Activated CD4-positive, alpha-beta T cell treated with anti-CD3 and anti-CD28 coated beads, Interleukin-2, amount 50 U/mL, for 16 hours (primary cell): Measurements from ENCODE around the gene FBN1.

Experiments used
- DNase-seq: peaks from one replicate; pipeline ENCODE4 v3.0.0-alpha.2; 2020

Gene FBN1

DNA sequence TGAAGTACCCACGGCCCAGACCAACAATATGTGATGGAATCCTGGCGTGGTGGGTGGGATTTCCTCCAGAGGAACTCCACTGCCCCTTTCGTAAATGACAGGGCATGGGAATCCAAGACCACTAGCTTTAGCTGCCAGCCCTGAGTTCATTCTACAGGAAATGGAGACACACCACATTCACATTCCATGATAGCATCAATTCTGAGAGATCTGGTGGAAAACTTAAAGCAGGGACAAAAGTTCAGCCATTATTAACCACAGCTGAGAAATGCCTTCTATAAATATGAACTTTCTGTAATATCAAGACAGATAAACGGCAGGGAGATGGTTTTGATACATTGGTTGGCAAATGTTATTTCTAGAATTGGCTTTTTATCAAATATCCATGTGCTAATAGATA, 98.2 kb downstream of the FBN1 start:
- no peak for DNase-seq

DNA sequence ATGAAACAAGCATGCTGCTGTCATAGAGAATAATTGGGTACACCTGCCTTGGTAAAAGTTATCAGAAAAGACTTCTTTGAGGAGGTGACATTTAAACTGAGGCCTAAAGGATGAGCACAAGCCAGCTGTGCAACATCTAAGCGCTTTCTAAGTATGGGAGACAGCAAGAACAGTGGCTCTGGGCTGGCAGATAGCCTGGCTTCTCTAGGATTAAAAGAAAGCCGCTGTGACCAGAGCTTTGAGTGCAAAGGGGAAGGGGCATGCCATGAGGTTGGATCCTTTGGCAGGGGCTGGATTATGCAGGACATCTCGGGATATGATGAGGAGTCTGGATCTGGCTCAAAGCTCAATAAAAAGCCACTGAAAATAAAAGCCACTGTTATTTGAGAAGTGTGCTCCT, 99.2 kb downstream of the FBN1 start:
- no peak for DNase-seq

DNA sequence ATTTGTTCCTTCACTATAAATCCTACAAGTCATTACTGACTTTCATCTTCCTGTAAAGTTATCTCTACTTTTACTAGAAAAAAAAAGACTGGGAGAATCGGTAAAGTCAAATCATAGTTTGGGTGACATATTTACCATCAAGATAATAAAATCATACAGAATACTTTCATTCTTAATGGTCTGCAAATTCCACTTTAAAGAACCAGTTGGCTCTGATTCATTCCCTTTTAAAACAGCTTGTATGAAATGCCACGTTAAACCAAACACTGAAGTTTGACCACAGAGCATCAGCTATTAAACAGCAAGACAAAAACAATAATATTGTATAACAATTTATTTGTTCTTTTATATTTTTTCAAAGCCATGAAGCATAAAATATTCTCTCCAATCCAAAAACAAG, 100.7 kb downstream of the FBN1 start:
- DNase-seq: no peak

DNA sequence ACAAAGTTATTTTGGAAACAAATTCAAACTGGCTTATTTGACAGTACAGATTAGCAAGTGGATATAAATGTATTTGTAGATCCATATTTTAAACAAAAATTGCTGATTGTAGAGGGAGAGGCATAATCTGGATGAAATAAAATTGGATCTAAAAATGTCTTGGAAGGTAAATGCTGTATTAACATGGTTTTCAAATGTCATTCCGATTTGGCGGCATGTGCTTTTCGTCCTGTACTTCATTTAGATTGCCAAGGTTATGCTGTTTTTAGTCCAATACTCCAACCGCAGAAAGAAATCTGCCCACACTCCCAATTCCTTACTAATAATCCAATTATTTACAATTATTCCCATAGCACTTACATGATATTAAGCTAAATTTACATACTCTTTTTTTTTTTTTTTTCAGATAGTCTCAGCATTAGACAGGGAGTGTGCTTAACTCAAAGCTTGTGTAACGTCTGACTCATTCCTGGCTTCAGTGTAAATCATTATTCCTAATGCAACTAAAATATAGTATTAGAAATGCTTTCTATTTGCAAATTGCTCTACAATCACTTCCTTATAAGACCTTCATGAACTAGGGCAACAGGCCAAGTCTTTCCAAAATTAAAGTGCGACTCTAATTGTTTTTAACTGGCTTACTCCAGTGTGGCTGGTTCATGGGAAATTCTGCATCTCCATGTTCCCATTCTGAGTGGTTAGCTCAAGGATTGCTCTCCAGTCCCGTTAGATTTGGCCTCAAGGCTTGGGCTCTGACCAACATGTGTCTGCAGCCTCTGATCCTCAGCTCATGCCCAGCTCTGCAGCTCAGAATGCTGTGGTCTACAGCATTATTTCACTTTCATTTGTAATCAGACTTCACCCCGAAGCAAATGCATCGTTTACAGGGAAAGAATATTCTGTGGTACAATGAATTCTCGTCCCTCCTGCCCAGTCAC, 103.9 kb downstream of the FBN1 start:
- DNase-seq: no peak

DNA sequence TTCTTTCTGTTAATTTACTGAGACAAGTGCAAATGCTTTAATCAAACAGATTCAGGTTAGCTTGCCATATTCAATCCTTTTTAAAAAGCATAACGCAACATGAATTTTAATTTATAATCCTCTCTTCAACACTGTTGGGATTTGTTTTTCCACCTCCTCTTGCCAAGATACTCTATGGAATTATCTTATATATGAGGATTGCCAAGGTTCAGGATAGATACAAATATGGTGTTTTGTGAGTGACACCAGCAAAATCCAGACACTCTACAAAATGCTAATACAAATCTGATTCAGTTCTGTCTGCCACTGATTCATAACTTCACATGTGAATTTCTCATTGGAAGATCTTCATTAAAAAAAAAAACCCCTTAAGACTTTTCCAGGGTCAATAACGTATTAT, 104.8 kb downstream of the FBN1 start:
- DNase-seq: no peak

DNA sequence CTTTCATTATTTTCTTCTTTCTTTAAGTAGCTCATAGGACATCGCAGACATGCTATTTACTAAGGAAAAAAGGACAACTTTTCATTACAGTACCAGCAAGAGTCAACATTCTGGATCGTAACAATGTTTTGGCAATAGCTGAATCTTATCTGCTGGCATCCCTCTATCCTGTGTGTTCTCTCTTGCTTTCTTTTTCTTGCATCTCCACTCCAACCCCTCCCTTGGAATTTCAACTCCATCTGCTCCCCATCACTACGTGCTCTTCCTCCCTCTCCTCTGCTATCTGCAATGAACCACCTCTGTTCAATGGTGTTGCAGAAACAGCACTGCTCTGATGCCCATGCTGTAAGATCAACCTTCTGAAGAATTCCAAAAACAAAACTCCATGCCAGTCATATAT, 106.6 kb downstream of the FBN1 start:
- DNase-seq: no peak

DNA sequence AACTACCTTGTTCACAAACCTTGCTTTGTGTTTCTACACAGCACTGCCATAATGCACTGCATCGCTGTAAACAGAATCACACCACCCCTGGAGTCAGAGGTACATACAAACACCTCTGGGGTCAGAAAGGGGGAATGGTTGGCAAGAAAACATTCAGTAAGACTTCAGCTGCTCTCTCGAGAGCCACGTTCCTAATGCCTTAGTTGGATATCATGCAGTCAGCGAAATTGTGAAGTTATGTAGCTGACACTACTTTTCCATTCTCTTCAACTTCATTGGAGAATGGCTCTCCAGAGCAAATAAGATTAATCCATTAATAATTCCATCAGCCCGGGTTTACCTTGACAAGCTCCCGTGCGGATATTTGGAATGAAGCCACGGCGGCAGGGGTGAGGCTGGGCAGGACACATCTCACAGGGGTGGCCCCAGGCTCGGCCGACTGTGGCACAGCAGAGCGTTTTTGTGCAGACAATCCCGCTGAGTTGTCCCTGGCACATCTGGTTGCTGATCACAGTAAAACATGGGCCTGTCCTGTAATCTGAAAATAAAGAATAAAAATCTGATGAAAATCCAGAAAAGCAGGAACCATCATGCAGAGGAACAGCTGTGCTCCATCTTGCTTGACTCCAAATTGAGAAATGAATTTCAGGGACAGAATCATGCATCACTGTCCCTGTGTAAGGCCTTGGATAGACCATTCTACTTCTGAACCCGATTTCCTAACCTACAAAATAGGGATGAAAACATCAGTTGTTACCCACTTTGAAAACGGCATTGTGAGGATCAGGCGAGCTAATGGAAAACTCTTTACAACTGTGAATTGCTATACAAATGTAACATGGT, 108.0 kb downstream of the FBN1 start:
- DNase-seq: no peak

DNA sequence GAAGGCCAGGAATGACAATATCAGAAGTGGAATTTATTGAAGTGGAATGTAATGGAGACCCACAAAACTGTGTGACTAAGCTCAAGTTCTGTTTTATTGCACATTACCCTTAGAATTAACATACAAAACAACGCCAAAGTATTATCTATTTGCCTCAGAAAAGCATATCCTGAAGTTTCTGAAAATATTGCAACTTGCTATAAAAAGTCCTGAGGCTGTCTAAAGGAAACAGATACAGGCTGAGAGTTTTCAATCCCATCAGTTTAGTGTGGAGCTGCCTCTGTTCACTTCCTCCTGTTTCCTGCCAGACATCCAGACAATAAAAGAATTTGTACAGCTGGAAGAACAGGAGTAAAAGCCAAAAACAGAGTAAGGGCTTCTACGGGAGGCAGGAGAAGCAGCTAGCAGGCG, 108.8 kb downstream of the FBN1 start:
- no peak for DNase-seq

DNA sequence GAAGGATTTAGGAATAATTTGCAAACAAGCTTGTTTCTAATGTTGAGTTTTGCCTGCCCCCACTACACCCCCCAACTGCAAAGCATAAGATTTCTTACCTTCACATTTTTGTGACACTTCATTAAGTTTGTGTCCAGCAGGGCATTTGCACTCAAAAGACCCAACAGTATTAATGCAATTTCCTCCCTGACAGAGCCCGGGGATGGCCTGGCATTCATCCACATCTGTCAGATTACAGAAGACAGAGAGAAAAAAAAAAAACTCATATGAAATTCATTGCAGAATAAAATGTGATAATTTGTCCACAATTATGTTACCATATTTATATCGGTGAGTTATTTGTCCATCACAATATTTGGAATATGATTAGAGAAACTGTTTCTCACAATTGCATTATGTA, 111.5 kb downstream of the FBN1 start:
- DNase-seq: no peak

DNA sequence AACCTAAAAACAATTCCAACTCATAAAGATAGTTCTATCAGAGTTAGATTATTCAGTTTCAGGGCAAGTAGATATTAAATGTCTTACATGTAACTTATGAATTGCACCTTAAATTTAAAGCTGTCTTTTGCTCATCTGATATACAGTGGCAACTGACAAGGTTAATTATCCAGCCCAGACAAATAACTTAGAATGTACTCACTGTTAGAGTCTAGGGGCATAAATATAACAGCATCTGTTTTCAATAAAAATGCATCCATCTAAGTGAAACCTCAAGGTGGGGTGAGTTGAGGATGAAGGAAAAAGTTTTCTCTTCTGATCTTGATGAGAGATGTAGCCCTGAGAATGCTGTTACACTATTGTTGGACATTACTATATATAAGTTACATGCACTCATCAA, 112.6 kb downstream of the FBN1 start:
- no peak for DNase-seq

DNA sequence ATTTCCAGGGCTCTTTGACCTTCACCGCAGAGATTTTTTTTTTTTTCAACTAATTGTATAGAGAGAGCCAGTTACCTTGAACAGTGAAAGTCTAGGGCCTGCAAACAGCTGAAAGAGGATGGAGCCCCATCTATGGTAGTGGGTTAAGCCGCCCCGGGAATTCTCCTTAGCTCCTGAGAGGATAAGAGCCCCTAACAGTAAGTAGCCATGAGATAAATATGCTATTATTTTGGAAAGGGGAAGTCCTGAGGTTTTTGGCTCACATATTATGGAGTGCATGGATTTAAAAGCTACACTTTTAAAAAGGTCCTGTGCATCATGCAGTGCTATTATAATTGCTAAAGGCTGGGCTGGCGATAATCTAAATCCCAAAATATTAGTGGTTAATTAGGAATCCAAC, 115.0 kb downstream of the FBN1 start:
- DNase-seq: no peak

DNA sequence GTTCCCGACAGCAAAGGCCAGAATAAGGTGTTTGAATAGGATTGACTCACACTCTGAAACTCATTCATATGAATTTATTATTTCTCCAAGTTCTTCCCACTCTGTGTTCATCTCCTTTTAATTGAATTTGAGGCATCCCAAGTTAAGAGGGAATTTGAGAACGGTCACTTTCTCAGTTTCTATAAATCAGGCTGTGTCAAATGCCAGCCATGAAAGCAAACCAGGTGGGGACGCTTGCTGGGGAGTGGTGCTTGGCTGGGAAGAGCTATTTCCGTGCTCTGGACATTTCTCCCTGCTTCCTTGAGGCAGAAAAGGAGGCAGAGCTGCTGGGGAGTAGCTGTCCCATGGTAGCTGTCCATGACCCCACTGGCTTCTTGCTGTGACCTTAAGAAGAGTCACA, 116.6 kb downstream of the FBN1 start:
- no peak for DNase-seq

DNA sequence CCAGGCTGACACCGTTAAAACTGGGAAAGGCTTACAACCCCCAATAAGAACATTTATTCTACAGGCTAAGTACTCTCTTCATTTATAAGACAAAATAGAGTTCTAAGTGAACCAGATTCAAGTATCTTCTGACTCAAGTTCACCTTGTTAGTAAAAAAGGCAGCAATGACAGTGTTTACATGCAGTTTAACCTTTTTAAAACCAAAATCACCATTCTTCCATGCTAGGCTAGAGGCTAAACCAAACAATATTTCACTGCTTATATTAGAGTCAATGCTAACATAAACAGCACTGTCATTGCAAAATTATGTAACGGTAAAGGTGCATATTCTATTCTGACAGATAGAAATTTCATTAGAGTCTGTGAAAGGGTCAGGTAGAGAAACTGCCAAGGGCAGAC, 118.0 kb downstream of the FBN1 start:
- DNase-seq: no peak

DNA sequence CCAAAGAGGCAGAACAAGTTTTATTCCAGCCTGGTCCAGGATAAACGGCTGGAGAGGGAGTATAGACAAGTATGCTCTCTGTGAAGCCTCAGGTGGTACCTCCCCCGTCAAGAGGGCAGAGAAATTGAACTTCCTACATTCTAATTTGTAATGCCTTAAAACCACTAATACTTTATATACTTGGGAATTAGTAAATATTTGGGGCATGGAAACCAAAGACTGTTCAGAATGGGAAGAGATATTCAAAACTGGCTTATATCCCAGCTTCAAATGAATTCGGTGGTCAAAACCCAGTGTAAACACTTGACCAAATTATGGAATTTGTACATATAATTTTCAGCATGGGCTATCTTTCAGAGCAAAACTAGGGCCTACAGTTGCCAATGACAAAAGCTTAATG, 122.6 kb downstream of the FBN1 start:
- DNase-seq: no peak

DNA sequence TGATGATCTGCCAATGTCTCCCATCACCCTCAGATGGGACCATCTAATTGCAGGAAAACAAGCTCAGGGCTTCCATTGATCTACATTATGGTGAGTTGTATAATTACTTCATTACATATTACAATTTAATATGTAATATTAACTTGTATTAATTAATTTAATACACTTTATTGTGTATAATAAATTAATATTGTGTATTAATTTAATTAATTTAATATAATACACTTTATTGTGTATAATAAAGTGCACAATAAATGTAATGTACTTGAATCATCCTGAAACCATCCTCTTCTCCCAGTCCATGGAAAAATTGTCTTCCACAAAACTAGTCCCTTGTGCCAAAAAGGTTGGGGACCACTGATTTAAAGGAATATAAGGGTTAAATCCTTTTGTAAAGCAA, 123.4 kb downstream of the FBN1 start:
- DNase-seq: no peak

DNA sequence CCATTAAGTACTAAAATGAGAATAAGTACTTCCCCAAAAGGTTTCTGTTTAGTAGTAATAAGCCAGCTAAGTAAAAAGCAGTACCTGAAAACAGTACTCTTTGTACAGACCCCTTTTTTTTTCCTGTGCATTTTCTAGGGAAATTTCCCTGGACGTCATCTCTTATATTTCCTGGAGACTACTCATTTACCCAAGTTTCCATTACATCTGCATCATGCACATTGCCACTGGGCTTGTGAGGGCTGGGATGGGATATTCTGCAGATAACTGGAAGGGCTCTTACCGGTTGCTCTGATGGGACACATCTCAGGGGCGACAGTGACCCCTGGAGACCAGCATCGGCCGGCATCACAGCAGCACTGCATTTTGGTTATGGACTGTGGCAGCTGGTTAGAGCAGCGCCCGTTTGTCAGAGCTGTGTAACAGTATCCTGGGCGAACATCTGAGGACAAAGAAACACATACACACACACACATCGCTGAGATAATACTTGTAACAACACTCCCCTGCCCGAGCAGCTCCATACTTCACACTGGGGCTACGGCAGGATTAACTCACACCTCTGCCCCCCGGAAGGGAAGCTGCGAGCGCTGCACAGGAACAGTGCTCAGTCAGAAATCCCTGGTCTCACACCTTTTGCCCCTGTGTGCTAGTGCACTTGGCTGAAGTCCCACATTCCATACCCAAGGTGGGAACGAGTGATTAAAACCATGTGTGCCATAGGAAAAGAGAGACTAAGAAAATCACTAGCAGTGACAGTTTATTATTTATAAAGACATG, 124.9 kb downstream of the FBN1 start:
- no peak for DNase-seq

DNA sequence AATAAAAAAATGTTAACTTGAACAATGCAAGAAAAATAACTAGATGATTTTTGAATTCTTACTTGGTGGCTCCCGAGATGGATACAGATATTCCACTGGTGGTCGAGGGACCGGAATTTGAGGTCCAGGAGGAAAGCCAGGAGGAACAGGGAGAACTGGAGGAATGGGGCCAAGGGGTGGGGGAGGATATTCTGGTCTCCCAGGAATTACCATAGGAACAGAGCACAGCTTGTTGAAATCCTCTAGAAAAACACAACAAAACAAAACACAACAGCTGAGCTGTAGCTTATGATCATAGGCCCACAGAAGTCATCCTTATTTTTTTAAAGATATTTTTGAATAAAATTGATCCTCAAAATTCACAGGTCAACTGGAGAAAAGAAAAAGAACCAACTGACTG, 129.4 kb downstream of the FBN1 start:
- DNase-seq: no peak

DNA sequence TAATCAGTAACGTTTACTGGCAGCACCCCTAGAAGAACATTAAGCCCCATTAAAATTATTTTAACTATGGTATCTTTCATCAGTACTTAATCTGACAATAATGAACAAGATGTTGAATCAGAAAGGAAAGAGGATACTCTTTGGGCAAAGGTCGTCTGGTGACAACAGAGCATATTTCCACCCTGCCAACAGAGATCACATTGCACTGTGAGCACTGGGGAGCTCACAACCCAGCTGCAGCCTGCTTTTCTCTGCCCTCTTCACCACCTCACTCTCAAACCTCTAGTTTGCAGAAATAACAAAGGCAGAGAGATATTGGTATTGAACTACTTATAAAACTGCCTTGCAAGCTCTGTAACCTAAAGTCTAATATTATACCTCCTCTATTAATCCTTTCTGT, 130.0 kb downstream of the FBN1 start:
- no peak for DNase-seq

DNA sequence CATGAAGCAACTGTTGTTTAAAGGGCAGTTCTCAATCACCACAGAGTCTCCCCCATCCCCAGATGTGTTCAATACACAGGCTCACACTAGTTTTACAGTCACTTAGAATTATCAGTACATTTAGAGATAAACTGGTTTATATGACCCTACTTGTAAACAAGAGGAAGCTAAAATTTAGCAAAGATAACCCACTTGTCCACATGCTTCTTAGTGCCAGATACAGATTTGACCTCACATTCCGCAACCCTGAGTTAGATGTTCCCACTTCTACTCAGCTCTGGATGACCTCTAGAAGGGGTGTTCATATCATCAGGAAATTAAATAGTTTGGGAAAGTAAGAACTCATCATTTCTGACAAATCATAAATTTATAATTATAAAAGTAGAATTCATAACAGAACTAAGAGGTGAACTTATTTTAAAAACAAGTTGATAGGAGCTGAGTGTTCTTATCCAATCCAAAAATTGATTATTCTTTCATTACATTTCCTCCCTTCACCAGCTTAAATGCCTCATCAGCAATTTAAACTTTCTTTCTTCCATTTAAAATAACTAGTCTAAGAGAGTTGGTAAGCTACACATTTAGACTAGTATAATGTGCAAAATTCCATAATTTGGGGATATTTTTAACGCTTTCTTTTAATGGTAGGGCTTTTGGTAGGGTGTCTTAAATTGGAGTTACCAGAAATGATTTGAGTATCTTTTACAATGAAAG, 131.2 kb downstream of the FBN1 start:
- DNase-seq: no peak

DNA sequence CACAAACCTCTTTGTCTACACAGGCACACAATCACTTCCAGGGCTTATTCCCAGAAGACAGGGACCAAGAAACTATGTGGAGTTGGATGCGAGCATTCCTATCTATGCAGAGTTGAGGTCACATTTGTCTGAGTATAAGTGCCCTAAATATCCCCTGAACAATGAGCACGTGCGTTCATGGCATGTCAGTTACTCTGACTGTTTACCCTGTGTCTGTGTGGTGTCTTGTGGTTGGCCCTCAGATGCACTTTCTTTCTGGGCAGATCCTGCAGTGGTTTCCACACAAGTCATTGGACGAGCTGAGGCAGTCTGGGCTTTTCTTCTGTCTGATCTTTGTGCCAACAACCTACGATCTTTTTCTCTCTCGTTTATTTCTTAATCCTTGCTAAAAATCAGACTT, 134.5 kb downstream of the FBN1 start:
- no peak for DNase-seq

DNA sequence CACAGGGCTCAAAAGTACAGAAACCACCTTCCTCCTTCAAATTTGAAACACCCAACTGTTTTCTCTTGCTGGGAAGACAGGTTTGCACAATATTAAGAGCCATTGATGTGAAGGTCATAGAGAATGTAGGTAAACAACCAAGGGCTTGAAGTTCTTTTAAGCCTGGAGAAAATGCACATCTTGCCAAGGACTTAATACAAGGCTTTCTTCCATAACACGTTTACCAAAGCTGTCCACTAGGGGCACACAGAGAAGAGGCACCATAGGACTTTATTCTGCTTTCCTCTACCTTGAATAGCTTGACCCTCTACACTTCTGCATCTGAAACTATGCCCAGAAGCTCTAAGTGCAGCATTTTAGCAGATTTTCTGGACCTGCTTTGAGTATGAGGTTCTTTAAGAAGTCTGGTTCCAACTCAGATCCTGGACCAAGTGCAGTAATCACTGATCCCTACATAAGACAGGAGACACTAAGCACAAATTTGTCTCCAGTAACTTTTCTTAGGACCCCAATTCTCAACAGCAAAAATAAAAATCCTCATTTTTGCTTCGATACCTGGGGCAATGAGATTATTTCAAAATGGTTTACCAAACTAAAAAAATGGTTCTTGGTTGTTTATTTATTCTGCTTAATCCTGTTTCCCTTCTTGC, 138.0 kb downstream of the FBN1 start:
- peak; percentile 25 for DNase-seq

DNA sequence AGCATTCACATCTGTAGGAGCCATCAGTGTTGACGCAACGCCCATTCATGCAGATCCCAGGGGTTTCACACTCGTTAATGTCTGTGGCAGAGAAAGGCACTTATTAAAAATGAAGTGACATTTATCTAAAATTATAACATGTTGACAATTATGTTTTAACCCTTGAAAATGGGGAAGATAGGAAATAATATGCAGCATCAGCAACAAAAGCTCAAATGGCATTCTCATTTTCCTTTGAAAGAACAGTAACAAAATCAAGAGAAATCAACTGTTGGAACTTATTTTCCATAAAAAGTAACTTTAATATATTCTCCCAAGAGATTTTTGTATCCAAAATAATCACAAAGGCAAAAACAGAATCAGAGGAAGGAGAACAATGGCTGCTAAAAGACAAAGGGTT, 140.4 kb downstream of the FBN1 start:
- DNase-seq: no peak
